Thyroid gland (tissue), 4 donors: ENCODE measurements around the gene ATL1.

Experiments used
- POLR2A ChIP-seq, 2 donors: fragments of 450-650 bp; IDR thresholded peaks; one replicate each; pipeline ENCODE4 v1.6.1; 2017; ENCODE audit warnings: antibody characterized with exemption in 2 of 2, mild to moderate bottlenecking in 2 of 2, moderate library complexity in 1 of 2
- TF ChIP-seq, protein P1 (sequence below), 6 experiments: fragments of 200-600 bp in 3 of 6; fragments of 450-650 bp in 3 of 6; sonication (generic) in 3 of 6; IDR thresholded peaks; one replicate each; pipeline ENCODE4 v1.5.1; 2016 to 2019; ENCODE audit warnings: antibody characterized with exemption in 6 of 6, mild to moderate bottlenecking in 2 of 6, inconsistent platforms in 1 of 6, moderate library complexity in 1 of 6

DNA sequence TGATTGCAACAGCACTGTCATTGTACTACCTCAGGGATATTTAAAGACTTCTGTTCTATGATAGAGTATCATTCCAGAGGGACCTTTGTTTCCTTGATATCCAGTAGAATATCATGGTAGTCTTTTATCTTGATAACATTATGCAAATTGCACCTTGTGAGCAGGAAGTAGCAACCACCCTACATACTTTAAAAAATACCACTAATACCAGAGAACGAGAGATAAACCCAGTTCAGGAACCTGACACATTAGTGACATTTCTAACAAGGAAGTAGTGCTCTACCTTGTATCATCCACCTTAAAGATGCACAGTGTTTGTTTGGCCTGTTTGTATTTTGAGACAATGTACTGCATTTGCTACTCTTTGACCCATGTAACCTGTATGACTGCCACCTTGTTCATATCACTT lies 18.8 kb upstream of the ATL1 start:
- TF ChIP-seq, protein P1, sequence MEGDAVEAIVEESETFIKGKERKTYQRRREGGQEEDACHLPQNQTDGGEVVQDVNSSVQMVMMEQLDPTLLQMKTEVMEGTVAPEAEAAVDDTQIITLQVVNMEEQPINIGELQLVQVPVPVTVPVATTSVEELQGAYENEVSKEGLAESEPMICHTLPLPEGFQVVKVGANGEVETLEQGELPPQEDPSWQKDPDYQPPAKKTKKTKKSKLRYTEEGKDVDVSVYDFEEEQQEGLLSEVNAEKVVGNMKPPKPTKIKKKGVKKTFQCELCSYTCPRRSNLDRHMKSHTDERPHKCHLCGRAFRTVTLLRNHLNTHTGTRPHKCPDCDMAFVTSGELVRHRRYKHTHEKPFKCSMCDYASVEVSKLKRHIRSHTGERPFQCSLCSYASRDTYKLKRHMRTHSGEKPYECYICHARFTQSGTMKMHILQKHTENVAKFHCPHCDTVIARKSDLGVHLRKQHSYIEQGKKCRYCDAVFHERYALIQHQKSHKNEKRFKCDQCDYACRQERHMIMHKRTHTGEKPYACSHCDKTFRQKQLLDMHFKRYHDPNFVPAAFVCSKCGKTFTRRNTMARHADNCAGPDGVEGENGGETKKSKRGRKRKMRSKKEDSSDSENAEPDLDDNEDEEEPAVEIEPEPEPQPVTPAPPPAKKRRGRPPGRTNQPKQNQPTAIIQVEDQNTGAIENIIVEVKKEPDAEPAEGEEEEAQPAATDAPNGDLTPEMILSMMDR (IDR thresholded peaks at IDR 0.05) = no peak
- TF ChIP-seq POLR2A (IDR thresholded peaks at IDR 0.05) = no peak
